GM19035 (cell line): ENCODE results near the gene RNASE12.
"Not testable (repeated sequence)": the region's sequence is repeated elsewhere in the genome, so short reads cannot be mapped to it uniquely, and the experiment has no call there.

Experiments
- ATAC-seq: cut with Tn5 transposase; IDR thresholded peaks from one replicate; pipeline ENCODE4 v1.9.1; 2021; ENCODE audit not compliant: unreplicated experiment

Gene RNASE12

GRCh38 chr14:20583142-20583541 lies 8.0 kb downstream of the RNASE12 start:
- ATAC-seq: no peak

- ATAC-seq: no peak
Measured at GRCh38 chr14:20580242-20580641, 10.9 kb downstream of the RNASE12 start.

DNA sequence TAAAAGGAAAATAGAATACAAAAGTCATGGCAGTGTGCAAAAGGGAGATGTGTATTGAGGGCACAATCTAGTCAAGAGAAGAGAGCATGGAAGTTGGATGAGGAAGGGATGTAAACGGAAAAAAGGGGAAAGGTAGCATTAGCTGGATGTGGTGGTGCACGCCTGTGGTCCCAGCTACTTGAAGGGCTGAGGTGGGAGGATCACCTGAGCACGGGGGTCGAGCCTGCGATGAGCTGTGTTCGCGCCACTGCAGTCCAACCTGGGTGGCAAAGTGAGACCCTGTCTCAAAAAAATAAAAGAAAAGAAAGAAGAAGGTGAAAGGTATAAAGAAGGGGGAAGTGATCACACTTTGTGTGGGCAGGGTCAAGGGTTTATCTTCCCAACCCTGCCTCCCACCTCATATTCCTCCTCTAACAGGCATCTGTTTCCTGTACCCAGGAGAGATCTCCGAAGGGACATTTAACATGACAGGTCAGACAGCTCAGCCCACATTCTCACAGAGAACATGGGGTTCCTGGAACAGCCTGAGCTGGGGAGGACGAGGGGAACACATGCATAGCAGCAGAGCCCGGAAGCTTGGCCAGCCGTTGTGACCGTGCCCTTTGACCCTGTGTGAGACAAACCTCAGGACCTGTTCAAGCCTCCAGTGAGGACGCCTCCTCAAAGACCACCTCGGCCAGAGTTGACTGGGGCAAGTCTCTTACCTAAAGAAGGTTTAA lies 12.2 kb downstream of the RNASE12 start:
- no peak for ATAC-seq

- ATAC-seq: no peak
Measured at GRCh38 chr14:20578325-20578724, 12.9 kb downstream of the RNASE12 start.

DNA sequence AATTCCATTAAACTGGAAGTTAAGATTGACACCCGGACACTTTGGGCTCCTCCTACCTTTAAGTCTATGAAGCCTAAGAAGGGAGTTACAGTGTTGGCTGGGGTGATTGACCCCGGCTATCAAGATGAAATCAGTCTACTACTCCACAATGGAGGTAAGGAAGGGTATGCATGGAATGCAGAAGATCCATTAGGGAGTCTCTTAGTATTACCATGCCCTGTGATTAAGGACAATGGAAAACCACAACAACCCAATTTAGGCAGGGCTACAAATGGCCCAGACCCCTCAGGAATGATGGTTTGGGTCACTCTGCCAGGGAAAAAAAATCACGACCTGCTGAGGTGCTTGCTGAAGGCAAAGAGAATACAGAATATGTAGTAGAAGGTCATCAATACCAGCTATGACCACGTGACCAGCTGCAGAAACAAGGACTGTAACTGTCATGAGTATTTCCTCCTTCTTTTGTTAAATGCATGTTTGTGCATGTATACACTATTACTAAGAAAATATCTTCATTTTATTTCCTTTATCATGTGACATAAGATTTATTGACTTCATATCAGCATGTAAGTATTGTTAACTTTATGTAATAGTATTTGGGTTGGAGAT lies 18.7 kb downstream of the RNASE12 start:
- ATAC-seq: not testable (repeated sequence)

GRCh38 chr14:20570720-20571119 lies 20.5 kb downstream of the RNASE12 start:
- ATAC-seq: not testable (repeated sequence)

GRCh38 chr14:20569865-20570264 lies 21.3 kb downstream of the RNASE12 start:
- not testable (repeated sequence) for ATAC-seq

DNA sequence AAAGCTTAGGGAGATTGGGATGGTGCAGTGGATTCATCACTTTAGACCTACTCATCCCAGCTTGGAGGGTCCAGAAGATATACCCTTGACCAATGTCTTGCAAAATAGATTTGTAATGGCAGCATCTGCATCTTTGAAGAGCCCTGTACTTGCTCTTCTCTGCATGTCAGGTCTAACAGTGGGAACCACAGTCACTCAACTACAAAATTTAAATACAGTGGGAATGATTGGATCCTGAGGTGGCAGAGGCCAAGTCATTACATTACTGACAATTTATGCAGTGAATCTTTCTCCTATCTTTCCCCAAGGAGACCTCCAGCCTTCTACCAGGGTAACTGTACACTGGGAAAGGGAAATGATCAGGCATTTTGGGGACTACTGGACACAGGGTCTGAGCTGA lies 22.1 kb downstream of the RNASE12 start:
- ATAC-seq: no peak

GRCh38 chr14:20568393-20568792 lies 22.8 kb downstream of the RNASE12 start:
- ATAC-seq: no peak

- ATAC-seq: not testable (repeated sequence)
Measured at GRCh38 chr14:20567199-20567598, 24.0 kb downstream of the RNASE12 start.

- no peak for ATAC-seq
Measured at GRCh38 chr14:20564501-20564997, 26.6 kb downstream of the RNASE12 start.

DNA sequence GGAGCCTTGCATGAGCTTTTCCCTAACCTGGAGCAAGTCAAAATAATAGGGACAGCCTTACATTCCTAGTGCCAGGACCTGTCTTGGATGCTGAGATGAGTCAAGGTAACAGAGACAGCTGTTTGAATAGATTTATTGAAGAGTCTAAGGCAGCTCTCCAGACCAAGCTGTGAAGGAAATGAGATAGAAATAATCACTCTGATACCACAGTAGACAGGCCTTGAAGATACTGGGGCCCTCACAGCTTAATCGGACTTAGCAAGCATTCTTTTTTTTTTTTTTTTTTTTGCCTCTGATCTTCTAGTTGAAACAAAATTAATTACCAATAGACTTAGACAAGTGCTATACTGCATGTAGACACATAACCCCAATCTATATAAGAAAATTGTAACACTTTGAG lies 27.2 kb downstream of the RNASE12 start:
- ATAC-seq: no peak

GRCh38 chr14:20560961-20561360 lies 30.2 kb downstream of the RNASE12 start, which contains the start of gene RNASE9:
Gene RNASE9 (minus strand): TSS chr14:20561047.
- ATAC-seq: no peak

- ATAC-seq: no peak
Measured at GRCh38 chr14:20559461-20559904, 31.7 kb downstream of the RNASE12 start.

GRCh38 chr14:20557212-20557542 lies 34.0 kb downstream of the RNASE12 start:
- ATAC-seq: no peak

DNA sequence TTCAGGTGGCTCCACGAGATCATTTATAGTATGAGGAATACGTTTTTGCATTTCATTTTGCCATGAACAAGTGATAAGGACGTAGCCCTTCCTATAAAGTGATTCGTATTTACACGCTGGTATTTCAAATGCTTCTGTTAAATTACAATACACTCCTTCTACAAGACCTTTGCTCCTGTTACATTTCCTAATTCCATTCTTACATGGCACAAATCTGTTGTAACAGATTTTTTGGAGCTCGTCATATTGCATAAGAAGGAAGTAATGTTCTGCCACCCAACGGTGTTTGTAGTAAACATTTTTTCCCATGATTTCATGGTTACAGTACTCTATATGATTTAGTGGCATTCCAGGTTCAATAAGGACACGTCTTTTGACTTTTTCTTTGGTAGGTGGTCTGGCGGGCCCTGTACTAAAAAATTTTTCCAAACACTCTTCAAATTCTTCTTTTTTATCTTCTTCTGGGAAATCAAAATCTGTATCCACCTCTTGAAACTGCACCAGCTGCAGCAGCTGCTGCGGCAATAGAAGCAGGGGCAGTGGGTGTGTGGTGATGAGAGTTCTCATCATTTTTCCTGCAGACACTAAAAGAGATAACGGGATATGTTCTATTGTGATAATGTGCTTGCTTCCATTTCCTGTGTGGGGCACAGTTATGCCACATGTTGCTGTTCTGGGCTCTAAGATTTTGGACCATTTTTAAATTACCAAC lies 34.5 kb downstream of the RNASE12 start:
- no peak for ATAC-seq

DNA sequence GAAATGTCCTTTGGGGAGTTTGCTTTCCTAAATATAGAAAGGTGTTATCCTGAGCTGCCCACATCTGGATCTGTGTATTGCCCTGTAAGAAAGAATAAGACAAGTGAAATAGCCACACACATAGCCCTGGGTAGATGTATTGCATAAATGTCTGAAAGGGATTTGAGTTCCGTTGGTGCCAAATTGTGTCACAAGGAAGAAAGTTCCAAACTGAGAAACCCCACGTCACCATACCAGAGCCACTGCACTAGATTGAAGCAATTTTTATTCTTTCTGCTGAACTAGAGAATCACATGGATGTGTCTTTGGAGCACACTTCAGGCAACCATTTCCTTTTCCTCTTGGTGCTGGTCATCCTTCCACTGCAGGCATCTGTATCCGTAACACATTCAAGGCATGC lies 35.3 kb downstream of the RNASE12 start:
- no peak for ATAC-seq

DNA sequence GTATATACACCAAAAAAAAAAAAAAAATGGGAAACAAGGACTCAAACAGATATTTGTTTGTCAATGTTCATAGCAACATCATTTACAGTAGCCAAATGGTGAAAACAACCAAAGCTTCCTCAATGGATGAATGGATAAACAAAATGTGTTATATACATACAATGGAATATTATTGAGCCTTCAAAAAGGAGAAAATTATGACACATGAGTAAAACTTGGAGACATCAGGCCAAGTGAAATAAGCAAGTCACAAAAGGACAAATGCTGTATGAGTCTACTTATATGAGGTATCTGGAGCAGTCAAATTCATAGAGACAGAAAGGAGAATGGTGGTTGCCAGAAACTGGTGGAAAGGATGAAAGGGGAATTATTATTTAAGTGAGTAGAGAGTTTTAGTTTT lies 38.2 kb downstream of the RNASE12 start:
- ATAC-seq: no peak

- ATAC-seq: no peak
Measured at GRCh38 chr14:20551606-20552005, 39.6 kb downstream of the RNASE12 start.

DNA sequence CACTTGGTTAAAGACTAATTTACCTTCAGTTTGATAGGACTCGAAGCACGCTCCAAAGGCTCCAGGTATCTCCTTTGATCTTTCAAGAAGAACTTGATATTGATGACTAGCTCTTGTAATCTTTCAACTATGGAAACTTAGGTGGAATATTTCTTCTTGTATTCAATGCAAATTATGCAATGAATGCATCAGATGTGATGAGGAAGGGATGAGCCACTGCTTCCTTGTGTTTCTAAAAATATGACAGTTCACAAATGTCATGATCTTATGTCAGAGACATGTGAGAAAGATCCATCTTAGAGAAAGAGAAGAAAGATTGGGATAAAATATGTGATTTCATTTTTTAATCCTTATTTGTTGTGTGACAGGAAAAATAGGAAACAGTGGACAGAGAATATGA lies 40.2 kb downstream of the RNASE12 start:
- ATAC-seq: no peak

DNA sequence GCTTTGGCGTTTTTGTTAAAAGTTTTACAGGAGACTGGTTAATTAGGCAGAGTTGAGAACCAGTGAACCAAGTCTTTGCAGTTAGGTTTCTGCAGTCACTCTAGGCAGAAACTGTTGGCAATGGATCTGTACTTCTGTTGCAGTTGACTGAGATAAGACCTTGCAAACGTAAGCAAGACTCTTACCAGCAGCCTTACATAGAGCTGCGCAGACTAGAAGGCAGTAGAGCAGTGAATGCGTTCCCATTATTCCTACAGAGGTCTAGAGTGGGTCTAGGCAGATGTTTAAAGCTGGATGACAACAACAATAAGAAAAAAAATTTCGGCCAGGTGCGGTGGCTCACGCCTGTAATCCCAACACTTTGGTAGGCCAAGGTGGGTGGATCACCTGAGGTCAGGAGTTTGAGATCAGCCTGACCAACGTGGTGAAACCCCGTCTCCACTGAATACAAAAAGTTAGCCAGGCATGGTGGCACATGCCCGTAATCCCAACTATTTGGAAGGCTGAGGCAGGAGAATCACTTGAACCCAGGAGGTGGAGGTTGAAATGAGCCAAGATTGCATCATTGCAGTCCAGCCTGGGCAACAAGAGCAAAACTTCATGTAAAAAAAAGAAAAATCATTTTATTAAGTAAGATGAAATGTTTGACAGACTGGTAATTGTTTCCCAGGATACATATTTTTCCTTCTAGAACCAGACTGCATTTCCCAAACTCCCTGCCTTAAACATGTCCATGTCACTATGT lies 42.6 kb downstream of the RNASE12 start:
- no peak for ATAC-seq
